SK-N-SH treated with all-trans-retinoic acid at 6 μM for 48 hours (cell line): ENCODE measurements around the gene C1GALT1.

Experiments used
- ARNTL ChIP-seq: fragments of 450-650 bp; formaldehyde crosslinking; IDR thresholded peaks from 2 replicates; pipeline ENCODE4 v1.5.0; 2020; ENCODE audit warnings: low read depth, mild to moderate bottlenecking, moderate library complexity, borderline replicate concordance
- BACH2 ChIP-seq: fragments of 250-450 bp; sonication (Bioruptor Pico); IDR thresholded peaks from 2 replicates; pipeline ENCODE4 v1.9.0; 2021; ENCODE audit warnings: mild to moderate bottlenecking, borderline replicate concordance
- CREB5 ChIP-seq: fragments of 250-450 bp; sonication (Bioruptor Pico); IDR thresholded peaks from 2 replicates; pipeline ENCODE4 v1.5.1; 2020; ENCODE audit warnings: low read depth, mild to moderate bottlenecking, moderate library complexity
- ESRRG ChIP-seq: fragments of 250-450 bp; sonication (Bioruptor Pico); IDR thresholded peaks from 2 replicates; pipeline ENCODE4 v1.6.1; 2021; ENCODE audit warnings: mild to moderate bottlenecking
- OSR1 ChIP-seq: fragments of 250-450 bp; sonication (Bioruptor Pico); IDR thresholded peaks from 2 replicates; pipeline ENCODE4 v1.8.0; 2022; ENCODE audit warnings: moderate library complexity, mild to moderate bottlenecking, inconsistent platforms
- PATZ1 ChIP-seq: fragments of 250-450 bp; sonication (Bioruptor Pico); IDR thresholded peaks from 2 replicates; pipeline ENCODE4 v1.8.0; 2020; ENCODE audit warnings: mild to moderate bottlenecking, moderate library complexity, borderline replicate concordance
- POU6F1 ChIP-seq: fragments of 250-450 bp; sonication (Bioruptor Pico); IDR thresholded peaks from 2 replicates; pipeline ENCODE4 v1.8.0; 2021; ENCODE audit warnings: low read depth, mild to moderate bottlenecking, moderate library complexity, borderline replicate concordance
- RARB ChIP-seq: fragments of 250-450 bp; sonication (Bioruptor Pico); IDR thresholded peaks from 2 replicates; pipeline ENCODE4 v1.8.0; 2021; ENCODE audit warnings: mild to moderate bottlenecking, moderate library complexity
- SNAI2 ChIP-seq: fragments of 250-450 bp; sonication (Bioruptor Pico); IDR thresholded peaks from 2 replicates; pipeline ENCODE4 v1.5.0; 2020; ENCODE audit warnings: mild to moderate bottlenecking, moderate library complexity

- no peak; the same call in 1 of the 2 replicates for TF ChIP-seq PATZ1 (CRISPR knock-in tag)
- no peak; the same call in 1 of the 2 replicates for TF ChIP-seq CREB5 (CRISPR knock-in tag)
- TF ChIP-seq RARB = no peak
- TF ChIP-seq OSR1 (CRISPR knock-in tag) = no peak
- TF ChIP-seq BACH2 (CRISPR knock-in tag) = no peak
- TF ChIP-seq POU6F1 (CRISPR knock-in tag) = no peak
- no peak for TF ChIP-seq ARNTL (CRISPR knock-in tag)
- TF ChIP-seq ESRRG (CRISPR knock-in tag) = no peak
- peak; percentile 93; the same call in 1 of the 2 replicates for TF ChIP-seq SNAI2 (CRISPR knock-in tag)
These were observed at the start of gene C1GALT1 for GRCh38 chr7:7182156-7183060.
